Left kidney (tissue), 2 donors: Measurements from ENCODE around the gene AP3B2. TPM values are rescaled to one million over a fixed set of nuclear protein-coding genes. Genes with fewer than 3 reads are reported as not detected.

ENCODE experiments used
- DNase-seq: peaks from one replicate; pipeline ENCODE4 v3.0.0-alpha.2; 2013
- polyA plus RNA-seq: library from polyadenylated mRNA; unstranded; fragments of 120-200 nt; gene quantifications from one replicate; pipeline ENCODE4 v1.2.1, GENCODE V29; 2013; ENCODE audit not compliant: insufficient read length

Gene AP3B2
- polyA plus RNA-seq, 1 donor: 4.8 TPM

DNA sequence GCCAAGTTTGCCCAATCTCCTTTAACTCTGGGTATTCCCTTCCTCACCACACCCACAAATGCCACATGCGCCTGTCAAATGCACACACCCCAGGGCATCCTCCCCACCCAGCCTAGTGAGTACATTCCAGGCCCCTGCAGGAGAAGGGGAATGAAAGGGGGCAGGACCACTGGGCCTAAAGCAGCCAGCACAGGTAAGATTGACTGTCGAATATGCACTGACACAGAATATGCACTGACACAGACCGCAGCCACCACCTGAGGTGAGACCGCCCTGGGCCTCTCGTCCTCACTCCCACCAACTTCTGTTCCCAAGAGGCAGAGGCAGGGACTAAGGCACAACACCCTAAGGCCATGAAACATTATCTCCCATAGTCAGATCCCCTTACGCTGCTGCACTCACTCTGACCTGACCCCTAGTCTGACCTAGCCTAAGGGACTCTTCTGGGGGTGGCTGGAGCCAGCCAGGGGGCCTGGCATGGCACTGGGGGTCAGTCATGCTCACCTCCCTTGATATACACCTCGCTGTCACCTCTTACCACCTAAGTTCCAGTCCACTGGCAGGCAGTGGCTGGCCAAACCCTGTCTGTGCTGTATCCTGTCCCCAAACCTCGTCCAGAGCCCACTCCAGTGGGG, 10.8 kb downstream of the AP3B2 start:
- DNase-seq: no peak

DNA sequence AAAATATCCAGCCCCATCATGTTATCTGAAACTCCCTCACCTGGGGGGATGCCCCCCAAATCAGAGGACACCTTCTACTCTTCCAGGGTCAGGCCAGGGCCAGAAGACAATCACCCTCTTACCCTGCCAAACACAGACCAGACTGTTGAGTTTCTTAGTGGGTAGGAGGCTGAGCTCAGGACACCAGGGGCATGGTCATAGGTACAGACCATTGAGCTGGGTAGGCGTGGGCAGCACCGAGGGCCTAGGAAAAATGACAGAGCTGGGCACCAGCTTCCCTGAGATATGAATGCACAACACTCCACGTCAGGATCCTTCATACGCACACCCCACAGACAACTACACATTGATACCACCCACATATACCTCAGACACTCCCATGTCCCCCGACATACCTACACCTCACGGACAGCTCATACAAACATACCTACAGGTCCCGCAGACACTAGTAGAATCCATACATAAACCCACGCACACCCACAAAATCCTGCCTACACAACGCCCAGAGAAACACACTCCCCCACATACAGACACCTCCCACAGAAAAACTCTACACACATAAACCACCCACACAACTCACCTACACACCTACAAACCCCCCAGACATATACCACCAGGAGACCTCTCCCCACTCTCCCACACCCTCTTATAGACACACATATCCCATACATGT, 11.8 kb downstream of the AP3B2 start:
- DNase-seq: no peak

DNA sequence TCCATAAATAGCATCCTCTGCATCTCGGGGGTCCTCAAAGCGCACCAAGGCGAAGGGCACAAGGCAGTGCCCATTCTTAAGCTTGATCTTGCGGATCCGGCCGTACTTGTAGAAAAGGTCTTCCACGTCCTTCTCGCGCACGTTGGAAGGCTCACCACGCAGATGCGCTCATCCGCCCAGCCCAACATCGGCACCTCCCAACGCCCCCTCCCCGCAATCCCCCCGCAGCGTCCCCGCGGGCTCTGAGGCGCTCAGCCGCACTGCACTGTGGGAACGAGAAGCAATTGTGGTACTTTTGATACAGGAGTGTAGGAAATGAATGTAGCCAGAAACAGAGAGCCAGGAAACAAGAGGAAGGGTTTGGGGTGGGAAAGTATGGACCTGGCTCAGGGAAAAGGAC, 17.5 kb downstream of the AP3B2 start:
- DNase-seq: no peak

DNA sequence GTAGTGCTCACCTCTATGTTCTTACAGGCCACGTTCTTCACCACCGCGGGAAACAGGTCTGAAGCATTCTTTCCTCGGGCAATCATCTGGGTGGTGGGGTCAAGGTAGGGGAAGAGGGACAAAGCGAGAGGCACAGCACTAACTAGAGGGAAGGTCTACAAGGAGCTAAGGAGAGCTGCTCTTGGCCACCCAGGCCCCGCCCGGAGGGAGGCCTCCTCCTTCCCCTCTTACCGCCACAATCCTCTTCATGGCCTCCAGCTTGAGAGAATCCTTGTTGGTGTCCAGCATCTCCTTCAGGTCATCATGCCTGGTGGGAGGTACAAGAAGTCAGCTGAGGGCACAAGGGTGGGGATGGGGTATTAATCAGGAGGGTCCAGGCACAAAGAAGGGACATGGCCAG, 20.5 kb downstream of the AP3B2 start:
- DNase-seq: no peak

DNA sequence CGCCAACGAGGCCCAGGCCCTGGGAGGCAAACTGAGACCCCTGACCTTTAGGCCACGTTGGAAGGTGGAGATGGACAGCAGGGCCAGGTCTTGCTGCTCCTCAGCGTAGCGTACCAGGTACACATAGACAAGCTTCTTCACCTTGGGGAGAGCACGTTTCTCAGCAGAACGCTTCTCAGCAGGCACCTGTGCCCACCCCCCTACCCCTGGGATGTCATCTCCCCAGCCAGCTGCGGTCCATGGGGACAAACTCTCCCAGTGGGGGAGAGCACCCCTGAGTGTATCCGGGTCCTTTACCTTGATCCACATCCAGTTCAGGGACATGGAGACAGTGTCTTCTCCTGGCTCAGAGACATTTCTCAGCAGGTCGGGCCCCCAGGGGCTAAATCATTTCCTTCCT, 21.0 kb downstream of the AP3B2 start:
- no peak for DNase-seq

DNA sequence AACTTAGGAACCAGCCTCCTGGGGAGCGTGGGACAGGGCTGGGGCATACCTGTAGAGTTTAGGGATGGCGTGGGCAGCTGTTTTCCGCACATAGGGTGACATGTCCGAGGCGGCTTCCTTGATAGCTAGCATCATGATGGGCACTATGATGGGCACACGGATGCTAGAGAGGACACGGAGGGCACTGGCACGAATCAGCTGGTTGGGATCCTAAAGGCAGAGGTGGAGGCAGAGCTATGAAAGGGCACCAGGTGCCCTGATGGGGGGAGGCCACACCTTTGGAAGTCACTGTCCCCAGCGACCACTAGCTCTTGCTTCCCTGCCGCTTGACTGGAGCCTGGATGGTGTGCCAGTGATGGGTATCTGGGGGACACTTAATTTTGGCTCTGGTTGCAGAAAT, 28.3 kb downstream of the AP3B2 start:
- no peak for DNase-seq

DNA sequence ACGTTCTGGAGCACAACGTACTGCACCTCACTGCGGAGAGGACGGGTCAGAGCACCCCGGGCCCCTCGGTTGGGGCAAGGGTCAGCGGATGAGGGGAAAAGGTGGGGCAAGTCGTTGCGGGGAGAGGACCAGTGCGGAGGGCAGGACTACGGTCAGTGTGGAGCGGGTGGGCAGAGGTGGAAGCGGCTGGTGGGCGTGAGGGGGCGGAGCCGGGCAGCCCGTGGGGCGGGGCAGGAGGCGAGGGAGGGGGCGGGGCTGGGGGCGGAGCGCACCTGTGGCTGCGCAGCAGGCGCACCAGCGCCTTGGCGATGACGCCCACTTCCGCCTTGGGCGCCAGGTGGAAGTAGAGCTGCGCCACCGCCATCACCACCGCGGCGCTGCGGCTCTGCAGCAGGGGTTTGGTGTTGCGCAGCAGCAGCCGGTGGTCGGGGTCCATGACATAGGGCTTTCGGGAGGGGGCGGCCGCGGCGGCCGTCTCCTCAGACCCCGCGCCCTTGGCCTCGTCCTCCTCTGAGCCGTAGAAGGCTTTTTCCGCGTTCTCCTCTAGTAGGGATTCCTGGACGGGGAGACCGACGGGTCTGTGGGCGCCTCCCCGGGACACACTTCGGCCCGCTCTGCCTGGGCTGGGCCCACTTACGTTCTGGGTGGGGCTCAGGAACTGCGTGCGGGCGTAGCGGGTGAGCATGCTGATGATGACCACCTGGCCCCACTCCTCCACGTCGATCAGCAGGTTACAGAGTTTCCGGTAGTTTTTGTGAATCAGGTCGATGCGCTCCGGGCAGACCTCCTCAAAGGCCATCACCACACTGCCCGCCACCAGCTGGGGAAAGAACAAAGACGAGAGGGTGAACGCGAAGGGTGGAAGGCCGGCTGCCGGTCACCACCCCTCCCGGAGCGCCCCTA, 29.2 kb downstream of the AP3B2 start:
- peak; percentile 74 for DNase-seq

DNA sequence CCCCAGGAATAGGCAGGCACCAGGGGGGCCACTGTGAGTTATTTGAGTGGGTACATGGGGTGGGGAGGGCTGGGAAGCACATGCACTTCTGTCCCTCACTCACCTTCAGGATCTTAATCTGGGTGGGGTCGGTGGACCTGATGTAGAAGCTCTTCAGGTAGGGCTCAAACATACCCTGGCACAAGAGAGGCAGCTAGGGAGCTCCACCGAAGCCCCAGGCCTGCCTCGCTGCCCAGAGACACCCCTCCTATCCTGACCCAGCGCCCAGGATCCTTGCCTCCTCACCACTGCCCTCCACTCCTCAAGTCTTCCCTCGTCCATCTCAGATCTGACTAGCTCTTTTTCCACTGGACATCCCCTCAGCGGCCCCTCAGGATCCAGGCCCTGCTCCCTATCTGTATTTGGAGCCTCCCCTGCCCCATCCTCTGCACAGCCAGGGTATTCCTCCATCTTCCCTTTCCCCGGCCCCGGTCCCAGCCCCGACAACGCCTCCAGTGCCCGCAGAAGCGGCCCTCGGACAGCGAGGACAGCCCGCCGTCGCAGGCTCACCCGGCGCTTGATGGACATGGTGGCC, 30.0 kb downstream of the AP3B2 start:
- DNase-seq: no peak

DNA sequence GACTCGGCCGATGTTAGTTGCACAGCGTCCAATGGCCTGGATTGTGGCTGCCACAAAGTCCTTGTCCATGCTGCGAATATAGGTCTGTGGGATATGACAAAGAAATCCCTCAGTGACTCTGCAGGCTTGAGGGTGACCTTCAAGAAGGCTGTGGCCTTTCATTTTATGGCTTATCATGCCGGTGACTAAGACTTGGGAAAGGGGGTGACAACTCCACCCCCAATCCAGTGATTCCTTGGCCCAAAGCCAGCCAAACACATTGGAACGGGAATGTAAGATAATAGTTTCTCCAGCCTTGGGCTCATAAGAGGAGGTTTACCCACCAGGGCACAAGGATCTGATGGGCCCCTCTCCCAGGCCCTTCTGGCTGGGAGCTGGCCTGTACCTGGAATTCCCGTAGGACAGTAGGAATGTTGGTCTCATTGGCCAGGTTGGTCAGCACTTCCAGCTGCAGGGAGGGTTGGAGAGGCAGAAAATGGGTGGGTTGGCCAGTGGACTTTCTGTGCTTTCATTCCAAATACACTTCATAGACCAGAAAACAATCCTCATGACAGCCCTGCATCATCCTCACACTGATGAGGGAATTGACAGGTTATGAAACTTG, 31.9 kb downstream of the AP3B2 start:
- no peak for DNase-seq

DNA sequence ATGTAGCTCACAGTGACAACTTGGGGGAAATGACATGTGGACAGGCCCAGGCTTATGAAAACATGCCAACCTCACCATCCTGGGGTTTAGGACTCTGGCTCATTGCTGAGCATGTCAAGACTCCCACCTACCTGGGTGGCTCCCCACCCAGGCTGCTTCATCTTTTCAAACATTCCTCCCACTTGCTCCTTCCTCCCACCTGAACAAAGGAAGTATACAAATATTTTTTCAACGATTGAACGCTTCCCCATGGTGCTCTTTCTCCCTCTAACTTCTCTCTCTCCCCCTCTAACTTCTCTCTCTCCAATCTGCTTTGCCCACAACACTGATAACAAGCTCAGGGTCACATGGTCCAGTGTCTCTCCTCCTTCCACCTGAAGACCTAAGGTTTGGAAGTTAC, 34.8 kb downstream of the AP3B2 start:
- DNase-seq: no peak

DNA sequence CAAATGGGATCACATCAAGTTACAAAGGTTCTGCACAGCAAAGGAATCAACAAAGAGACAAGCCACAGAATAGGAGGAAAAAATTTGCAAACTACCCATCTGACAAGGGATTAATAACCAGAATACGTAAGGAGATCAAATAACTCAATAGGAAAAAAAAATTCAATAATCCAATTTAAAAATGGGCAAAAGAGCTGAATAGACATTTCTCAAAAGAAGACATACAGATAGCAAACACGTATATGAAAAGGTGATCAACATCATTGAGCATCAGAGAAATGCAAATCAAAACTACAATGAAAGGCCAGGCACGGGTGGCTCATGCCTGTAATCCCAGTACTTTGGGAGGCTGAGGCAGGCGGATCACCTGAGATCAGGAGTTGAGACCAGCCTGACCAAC, 39.0 kb downstream of the AP3B2 start:
- no peak for DNase-seq

DNA sequence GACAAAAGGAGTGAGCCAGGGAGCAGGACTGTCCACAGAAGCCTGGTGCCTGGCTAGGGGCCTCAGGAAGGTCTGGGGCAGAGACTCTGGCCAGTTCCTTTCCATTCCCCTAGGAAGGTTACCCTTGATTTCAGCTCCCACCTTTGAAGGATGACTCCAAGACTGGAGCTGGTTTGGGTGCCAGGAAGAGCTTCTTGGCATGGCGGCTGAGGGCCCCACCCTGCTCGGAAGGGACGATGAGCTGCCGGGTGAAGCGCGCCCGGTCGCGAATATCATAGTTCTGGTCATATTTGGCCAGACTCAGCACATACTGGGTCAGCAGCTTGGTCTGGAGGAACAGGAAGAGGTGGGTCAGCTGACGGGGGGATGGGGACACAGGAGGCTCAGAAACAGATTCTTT, 43.1 kb downstream of the AP3B2 start:
- no peak for DNase-seq

DNA sequence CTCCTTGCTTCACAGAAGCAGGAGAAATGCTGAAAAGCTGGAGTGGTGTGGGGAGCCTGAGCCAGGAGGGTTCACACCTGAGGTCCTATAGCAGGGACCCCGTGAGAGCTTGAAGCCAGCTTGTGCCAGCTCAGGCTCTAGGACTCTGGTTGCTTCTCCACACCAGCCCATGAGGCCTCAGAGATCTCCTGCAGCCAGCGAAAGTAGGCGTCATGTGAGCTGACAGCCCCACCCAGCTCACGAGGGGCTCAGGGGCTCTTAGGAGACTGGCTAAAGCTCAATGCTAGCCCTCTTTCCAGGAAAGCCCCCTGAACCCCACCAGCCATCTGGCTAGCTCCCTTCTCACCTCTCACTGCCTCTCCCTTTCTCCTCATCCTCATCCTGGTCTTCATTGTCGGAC, 45.7 kb downstream of the AP3B2 start:
- DNase-seq: no peak

DNA sequence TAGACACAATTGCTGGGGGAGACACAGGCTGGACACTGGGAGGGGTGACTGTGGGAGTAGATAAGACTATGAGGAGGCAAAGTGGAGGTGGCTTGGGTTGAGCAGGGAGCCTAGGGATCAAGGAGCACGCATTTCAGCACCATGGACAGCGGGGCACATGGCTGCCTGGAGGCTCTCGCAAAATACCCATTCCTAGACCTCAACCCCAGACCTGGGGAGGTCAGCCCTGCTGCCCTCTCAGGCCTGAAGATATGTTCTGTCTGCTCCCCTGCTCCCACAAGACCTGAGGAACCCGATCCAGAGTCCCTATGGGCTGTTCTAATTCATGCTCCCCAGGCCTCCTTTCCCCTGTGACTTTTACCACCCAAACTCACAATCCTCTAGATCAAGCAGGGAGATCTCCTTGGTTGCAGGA, 46.5 kb downstream of the AP3B2 start:
- DNase-seq: peak; percentile 72

DNA sequence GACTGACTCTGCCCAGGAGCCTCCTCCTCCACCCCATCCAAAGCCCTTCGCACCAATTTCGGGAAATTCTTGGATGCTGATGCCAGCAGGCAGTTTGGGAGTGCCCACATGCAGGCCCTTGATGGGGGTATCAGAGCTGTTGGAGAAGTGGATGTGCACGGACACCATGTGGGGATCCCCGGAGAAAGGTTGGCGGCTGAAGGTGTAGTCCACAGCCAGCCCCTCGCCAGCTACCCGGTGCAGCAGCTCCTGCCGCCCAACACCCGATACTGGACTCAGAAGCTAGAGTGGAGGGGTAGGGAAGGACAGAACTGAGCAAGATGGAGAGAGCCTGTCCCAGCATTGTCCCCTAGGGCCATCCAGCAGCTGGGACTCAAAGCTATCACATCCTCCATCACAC, 47.0 kb downstream of the AP3B2 start:
- DNase-seq: no peak

DNA sequence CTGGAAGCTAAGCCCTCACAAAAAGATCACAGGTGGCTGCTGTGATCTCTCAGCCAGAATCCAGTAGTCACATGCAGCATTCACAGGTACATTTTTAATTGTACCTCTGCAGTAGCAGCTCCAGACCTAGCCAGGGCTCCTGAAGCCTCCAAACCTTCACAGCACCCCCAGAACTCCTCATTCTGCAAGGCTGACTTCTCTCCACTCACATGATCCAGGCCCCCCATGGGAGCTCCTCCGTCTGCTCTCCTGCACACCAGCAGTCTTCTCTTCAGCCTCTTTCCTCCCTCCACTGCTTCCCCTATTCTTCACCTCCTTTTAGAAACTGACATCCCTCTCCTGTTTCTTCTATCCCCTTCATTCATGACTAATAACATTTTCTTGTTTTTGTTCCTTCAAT, 49.3 kb downstream of the AP3B2 start:
- no peak for DNase-seq

DNA sequence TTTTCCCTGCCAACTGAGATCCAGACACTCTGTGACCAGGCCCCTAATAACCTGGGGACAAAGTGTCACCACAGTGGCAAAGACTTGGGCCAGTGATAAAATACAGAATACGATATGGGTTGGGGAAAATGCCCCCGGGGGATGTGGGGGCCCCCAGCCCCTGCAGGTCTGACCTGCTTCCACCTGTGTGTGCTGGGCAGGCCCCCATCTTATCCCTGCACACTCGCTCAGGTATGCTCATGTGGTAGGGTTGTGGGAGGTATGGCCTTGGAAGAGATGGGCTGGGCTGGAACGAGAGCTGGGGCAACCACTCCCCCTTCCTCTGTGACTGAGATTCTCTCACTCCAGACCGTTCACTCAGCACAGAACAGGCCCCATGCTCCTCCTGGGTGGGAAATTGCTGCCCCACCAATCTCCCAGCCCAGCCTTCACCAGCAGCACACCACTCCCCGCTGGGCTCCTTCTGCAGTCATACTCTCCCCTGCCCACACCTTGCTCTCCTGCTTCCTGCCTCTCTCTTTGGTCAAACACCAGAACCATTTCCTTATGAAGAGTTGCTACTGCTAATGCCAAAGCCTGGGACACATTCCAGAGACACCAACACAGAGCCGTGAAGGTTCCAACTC, 52.9 kb downstream of the AP3B2 start:
- no peak for DNase-seq

DNA sequence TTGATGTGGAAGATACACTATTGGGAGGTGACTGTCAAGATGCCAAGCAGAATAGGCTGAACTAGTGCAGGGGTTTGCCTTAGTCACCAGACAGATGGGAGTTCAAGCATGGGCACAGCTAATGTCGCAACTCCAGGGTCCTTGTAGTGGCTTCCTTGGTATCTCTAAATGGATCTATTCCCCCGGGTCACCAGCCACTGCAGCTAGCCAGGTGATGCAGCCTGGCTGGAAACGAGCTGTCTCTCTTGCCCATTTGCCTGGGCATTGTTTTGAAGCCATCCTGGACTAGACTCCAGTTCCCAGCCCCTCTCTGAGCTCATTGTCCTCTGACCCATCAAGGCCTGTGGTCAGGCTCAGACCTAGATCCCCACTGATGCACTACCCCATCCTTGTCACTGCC, 54.1 kb downstream of the AP3B2 start:
- DNase-seq: no peak

DNA sequence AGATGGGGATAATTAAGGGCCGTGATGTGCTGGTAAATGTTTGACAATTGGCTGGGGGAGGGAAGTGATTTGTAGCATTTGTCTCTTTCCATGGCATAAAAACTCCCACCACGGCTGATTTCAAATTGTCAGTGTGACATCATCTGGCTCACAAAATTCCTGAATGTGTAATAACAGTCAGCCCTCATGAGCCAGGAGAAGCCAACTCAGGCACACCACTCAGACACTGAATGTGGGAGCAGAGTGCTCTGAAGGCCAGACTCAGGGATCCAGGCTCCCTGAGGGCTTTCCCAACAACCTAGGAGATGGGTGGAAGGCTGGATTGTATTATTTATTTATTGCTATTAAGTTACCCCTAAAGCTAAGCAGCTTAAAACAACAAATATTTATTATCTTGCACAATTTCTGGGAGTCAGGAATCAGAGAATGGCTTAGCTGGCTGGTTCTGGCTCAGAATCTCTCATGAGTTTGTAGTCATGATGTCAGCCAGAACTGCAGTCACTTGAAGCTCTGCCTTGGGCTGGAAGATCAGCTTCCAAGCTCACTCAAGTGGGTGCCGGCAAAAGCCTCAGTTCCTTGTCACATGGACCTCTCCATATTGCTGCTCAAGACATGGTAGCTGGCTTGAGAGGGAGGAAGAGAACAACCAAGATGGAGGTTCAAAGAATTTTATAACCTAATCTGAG, 56.0 kb downstream of the AP3B2 start:
- no peak for DNase-seq

DNA sequence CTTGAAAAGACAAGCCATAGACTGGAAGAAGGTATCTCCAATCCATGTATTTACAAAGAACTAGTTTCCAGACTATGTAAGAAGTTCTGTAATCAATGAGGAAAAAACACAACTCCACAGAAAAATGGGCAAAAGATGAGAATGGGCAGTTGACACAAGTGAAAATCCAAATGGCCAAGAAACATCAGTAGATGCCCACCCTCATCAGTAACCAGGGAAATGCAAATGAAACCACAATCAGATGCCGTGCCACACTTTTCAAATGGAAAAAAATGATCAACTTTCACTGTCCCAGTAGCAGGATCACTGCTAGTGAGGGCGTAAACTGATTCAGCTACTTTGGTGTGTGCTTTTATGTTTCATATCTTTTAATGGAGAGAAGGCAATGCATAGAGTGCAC, 58.0 kb downstream of the AP3B2 start:
- DNase-seq: no peak

DNA sequence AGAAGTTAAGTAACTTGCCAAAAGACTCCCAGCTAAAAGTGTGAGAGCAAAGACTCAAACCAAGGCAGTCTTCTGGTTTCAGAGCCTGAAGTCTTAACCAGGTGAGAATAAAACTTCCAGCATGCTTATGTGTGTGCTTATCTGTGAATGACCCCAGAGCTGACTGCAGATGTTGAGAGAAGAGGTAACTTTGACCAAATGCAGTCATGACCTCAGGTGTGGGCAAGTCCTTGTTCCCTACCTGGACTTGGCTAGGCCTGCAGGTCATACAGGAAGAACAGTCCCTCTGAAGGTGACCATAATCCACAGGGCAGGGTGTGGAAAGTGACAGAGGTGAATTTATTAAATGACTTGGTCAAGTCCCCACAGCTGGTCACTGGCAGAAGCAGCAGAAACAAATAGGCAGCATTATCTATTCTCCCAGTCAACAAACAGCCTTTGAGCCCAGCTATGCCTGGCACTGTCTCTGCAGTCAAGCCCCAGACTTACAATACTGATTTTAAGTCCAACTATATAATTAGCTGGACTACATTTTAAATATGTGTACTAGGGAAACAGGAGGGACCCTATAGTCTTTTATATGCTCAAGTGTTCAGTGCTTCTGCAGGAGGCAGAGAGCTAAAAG, 59.5 kb downstream of the AP3B2 start:
- no peak for DNase-seq
